ENCODE results near the gene PROB1. TPM values are rescaled to one million over a fixed set of nuclear protein-coding genes. Genes with fewer than 3 reads are reported as not detected.
A peak's percentile ranks its signal among the peaks of the same experiment; 100 is the strongest.

PROB1 gene
- total RNA-seq, 4 donors from 2014 or later: 0.08 to 0.44 (median 0.35) TPM

DNA sequence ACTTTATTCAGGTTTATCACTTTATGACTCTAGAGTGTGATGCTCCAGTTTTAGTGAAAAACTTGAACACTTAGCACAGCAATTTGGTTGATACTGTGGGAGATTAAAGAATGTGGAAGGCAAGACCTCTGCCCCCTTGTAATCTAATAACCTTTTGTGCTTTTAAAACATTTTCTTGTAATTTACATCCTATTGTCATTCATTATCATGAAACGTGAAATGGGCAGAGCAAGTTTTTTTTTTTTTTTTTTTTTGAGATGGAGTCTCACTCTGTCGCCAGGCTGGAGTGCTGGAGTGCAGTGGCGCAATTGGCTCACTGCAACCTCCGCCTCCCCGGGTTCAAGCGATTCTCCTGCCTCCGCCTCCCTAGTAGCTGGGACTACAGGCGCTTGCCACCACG lies 51.4 kb downstream of the PROB1 start:
- H3K36me3 ChIP-seq: no peaks in the 10 kb centered on the region
- DNase-seq (ENCODE audit: low spot score in 2 of 2): no peak
- H3K4me3 ChIP-seq: peak overlapping the region; percentile 98
- no peaks in the 10 kb centered on the region for H3K9me3 ChIP-seq
- no peaks in the 10 kb centered on the region for H3K27me3 ChIP-seq
- H3K27ac ChIP-seq: no peak overlapping the region
- 75% methylated on average over 9 of the region's 9 CpGs for WGBS
- TF ChIP-seq POLR2AphosphoS5 (IDR thresholded peaks at IDR 0.05) (no peak), EP300 (IDR thresholded peaks at IDR 0.05) (no peak), POLR2A (IDR thresholded peaks at IDR 0.05) (no peak)
- TF ChIP-seq, protein P1, sequence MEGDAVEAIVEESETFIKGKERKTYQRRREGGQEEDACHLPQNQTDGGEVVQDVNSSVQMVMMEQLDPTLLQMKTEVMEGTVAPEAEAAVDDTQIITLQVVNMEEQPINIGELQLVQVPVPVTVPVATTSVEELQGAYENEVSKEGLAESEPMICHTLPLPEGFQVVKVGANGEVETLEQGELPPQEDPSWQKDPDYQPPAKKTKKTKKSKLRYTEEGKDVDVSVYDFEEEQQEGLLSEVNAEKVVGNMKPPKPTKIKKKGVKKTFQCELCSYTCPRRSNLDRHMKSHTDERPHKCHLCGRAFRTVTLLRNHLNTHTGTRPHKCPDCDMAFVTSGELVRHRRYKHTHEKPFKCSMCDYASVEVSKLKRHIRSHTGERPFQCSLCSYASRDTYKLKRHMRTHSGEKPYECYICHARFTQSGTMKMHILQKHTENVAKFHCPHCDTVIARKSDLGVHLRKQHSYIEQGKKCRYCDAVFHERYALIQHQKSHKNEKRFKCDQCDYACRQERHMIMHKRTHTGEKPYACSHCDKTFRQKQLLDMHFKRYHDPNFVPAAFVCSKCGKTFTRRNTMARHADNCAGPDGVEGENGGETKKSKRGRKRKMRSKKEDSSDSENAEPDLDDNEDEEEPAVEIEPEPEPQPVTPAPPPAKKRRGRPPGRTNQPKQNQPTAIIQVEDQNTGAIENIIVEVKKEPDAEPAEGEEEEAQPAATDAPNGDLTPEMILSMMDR (IDR thresholded peaks at IDR 0.05): no peak
- H3K4me1 ChIP-seq: peaks cover 41% of the 10 kb centered on the region

DNA sequence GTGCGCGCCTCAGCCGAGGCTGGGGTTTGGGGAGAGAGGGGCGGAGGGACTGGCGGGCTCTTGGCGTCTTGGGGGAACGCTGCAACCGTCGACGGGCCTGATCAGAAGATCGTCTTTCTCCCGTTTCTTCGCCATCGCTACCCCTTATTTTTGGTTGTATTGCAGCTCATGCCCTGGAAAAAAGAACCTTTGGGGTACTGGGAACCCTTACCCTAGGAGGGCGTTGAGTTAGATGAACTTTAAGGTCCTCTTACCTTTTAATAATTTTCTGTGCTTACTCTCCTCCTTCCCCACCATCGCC lies 52.5 kb downstream of the PROB1 start:
- WGBS: under 1% methylated on average over 16 of the region's 16 CpGs
- no peak for DNase-seq (ENCODE audit: low spot score in 2 of 2)
- Histone ChIP-seq H3K27ac (peak overlapping the region; percentile 100), H3K27me3 (no peaks in the 10 kb centered on the region), H3K36me3 (no peaks in the 10 kb centered on the region), H3K9me3 (no peaks in the 10 kb centered on the region), H3K4me1 (peaks cover 36% of the 10 kb centered on the region), H3K4me3 (peak overlapping the region; percentile 98)
- TF ChIP-seq EP300 (IDR thresholded peaks at IDR 0.05) (no peak), POLR2A (IDR thresholded peaks at IDR 0.05) (no peak), POLR2AphosphoS5 (IDR thresholded peaks at IDR 0.05) (no peak)
- TF ChIP-seq, protein P1 (IDR thresholded peaks at IDR 0.05): no peak

DNA sequence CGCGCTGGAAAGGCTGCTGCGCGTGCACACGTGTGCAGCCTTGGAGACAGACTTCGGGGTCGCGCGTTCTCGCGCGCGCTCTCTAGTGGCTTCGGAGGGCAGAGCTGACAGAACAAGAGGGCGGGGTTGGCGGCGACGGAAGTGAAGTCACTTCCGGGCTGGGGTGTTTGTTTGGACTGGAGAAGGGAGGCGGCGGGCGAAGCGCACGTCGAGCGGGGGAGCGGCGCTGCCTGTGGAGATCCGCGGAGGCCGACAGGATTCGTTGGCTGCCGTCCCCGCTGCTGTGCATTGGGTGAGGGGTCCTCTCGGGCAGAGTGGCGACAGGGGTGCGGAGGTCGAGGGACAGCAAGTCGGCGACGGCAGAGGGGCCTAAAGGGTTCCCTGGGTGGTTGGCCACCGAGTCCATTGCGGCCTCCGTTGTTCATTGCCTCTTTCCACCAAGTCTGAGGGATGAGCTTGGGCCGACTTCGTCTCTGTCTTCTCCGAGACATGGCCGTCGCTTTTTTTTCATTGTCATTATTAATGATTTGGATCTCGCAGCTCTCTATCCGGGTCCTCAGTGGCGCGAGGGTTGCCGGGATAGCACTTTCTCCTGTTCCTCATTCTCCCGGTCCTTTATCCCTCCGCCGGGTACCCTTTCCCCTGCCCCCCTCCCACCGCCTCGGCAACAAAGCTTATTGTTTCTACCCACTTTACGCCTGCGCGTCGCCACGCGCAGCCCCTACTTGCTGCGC lies 53.0 kb downstream of the PROB1 start, which contains the start of gene PAIP2:
PAIP2 (plus strand) TSS at position 166 of the 734 bp plus-strand sequence. CDS start 21,931 bp downstream, outside the sequence.
- Histone ChIP-seq H3K4me3 (peak within 1 kb of the TSS; percentile 98), H3K27ac (peak within 1 kb of the TSS; percentile 100), H3K36me3 (no peaks in the 10 kb centered on the region), H3K4me1 (peaks cover 36% of the 10 kb centered on the region), H3K27me3 (no peaks in the 10 kb centered on the region), H3K9me3 (no peaks in the 10 kb centered on the region)
- under 1% methylated on average over 39 of the region's 66 CpGs for WGBS
- peak; percentile 98 for DNase-seq (ENCODE audit: low spot score in 2 of 2)
- no peak for TF ChIP-seq EP300 (IDR thresholded peaks at IDR 0.05)
- TF ChIP-seq POLR2AphosphoS5 (IDR thresholded peaks at IDR 0.05): peak; percentile 67 to 97 (median 84)
- peak; percentile 82 to 96 for TF ChIP-seq POLR2A (IDR thresholded peaks at IDR 0.05)
- TF ChIP-seq, protein P1 (IDR thresholded peaks at IDR 0.05): peak; percentile 42 to 83

DNA sequence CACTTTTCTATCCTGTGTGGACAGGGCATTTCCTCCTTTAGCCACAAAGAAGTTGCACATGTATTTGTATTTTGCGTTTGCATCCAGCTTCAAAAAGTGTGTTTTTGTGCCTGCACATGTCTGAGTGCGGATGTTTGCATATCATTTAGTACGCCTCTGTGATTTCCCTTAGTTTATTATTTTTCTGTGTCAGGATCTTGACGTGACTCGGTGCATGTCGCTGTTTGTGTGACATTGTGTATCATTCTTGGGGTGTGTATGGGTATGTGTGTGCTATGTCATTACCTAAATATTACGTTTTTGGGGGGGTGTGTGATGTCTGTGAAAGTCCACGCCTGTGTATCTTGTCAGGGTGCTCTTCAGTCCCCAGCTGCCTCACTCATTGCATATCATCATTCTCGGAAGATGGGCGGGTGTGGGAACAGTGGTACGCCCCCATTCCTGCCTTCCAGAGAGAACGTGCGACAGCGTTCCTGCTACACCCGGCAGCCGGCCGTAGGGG lies 53.7 kb downstream of the PROB1 start:
- Histone ChIP-seq H3K4me3 (peak overlapping the region; percentile 98), H3K27ac (peak overlapping the region; percentile 100), H3K27me3 (no peaks in the 10 kb centered on the region), H3K36me3 (no peaks in the 10 kb centered on the region), H3K4me1 (peaks cover 36% of the 10 kb centered on the region), H3K9me3 (no peaks in the 10 kb centered on the region)
- TF ChIP-seq EP300 (IDR thresholded peaks at IDR 0.05) (no peak), POLR2AphosphoS5 (IDR thresholded peaks at IDR 0.05) (no peak), POLR2A (IDR thresholded peaks at IDR 0.05) (no peak)
- TF ChIP-seq, protein P1 (IDR thresholded peaks at IDR 0.05): no peak
- no peak for DNase-seq (ENCODE audit: low spot score in 2 of 2)
- WGBS: 2% methylated on average over 11 of the region's 17 CpGs

Other genes starting within 250 kb of the PROB1 start
- 10 to 100 TPM; 38.5 to 54.6 (median 41.7) TPM for gene SIL1, start 196.7 kb downstream of the PROB1 start, total RNA-seq
- gene MATR3, start 101.4 kb downstream of the PROB1 start, total RNA-seq: 100 to 1,000 TPM; 115 to 192 (median 129) TPM
- 10 to 100 TPM; 50.3 to 71.0 (median 53.5) TPM for gene PAIP2, start 53.2 kb downstream of the PROB1 start, total RNA-seq
- 1 to 10 TPM in 3 of 4 donors, not detected in 1; 2.3 to 6.4 (median 3.0) TPM for gene SLC23A1, start 11.8 kb downstream of the PROB1 start, total RNA-seq
- gene MZB1, start 5.2 kb downstream of the PROB1 start, total RNA-seq: not detected
- gene SPATA24, start 9.0 kb upstream of the PROB1 start, total RNA-seq: 1 to 10 TPM in 3 of 4 donors, not detected in 1; 1.3 to 2.2 (median 1.4) TPM
- gene DNAJC18, start 44.4 kb upstream of the PROB1 start, total RNA-seq: 1 to 10 TPM; 2.2 to 7.2 (median 2.9) TPM
- gene ECSCR, start 67.6 kb upstream of the PROB1 start, total RNA-seq: 10 to 100 TPM in 2 of 4 donors, 1 to 10 TPM in 2; 4.2 to 16.6 (median 9.4) TPM
- gene SMIM33, start 75.9 kb upstream of the PROB1 start, total RNA-seq: not detected
- 10 to 100 TPM; 11.3 to 20.3 (median 14.8) TPM for gene STING1, start 87.7 kb upstream of the PROB1 start, total RNA-seq
- gene UBE2D2, start 166.2 kb upstream of the PROB1 start, total RNA-seq: 10 to 100 TPM; 56.6 to 70.2 (median 58.0) TPM

All from suprapubic skin (tissue), 4 donors.